ENCODE results near the gene ARHGEF7.

ARHGEF7 gene

GRCh38 chr13:111122056-111122455 is 6.9 kb downstream of the ARHGEF7 start:
- Histone ChIP-seq H3K27me3 (replicated peaks; ENCODE audit: control insufficient read depth, insufficient read depth, low read length) (no peaks in the 10 kb centered on the region), H3K36me3 (ENCODE audit: control insufficient read depth, insufficient read depth, low read length, severe bottlenecking) (no peaks in the 10 kb centered on the region), H3K4me3 (ENCODE audit: low read length) (no peak overlapping the region), H3K9ac (ENCODE audit: low read length) (no peak overlapping the region), H3K4me1 (ENCODE audit: control insufficient read depth, insufficient read depth, low read length) (peaks cover 39% of the 10 kb centered on the region), H3K9me3 (ENCODE audit: control insufficient read depth, low read length) (no peaks in the 10 kb centered on the region)
- no peak for DNase-seq (ENCODE audit: low read depth)

GRCh38 chr13:111122631-111123030 is 7.5 kb downstream of the ARHGEF7 start:
- peaks cover 33% of the 10 kb centered on the region for H3K4me1 ChIP-seq (ENCODE audit: control insufficient read depth, insufficient read depth, low read length)
- H3K9me3 ChIP-seq (ENCODE audit: control insufficient read depth, low read length), result no peaks in the 10 kb centered on the region
- no peaks in the 10 kb centered on the region for H3K36me3 ChIP-seq (ENCODE audit: control insufficient read depth, insufficient read depth, low read length, severe bottlenecking)
- H3K9ac ChIP-seq (ENCODE audit: low read length), result no peak overlapping the region
- H3K4me3 ChIP-seq (ENCODE audit: low read length), result no peak overlapping the region
- DNase-seq (ENCODE audit: low read depth), result no peak
- no peaks in the 10 kb centered on the region for H3K27me3 ChIP-seq (replicated peaks; ENCODE audit: control insufficient read depth, insufficient read depth, low read length)

- Histone ChIP-seq H3K4me1 (ENCODE audit: control insufficient read depth, insufficient read depth, low read length) (peaks cover 27% of the 10 kb centered on the region), H3K4me3 (ENCODE audit: low read length) (no peak overlapping the region), H3K9me3 (ENCODE audit: control insufficient read depth, low read length) (no peaks in the 10 kb centered on the region), H3K36me3 (ENCODE audit: control insufficient read depth, insufficient read depth, low read length, severe bottlenecking) (no peaks in the 10 kb centered on the region), H3K27me3 (replicated peaks; ENCODE audit: control insufficient read depth, insufficient read depth, low read length) (no peaks in the 10 kb centered on the region), H3K9ac (ENCODE audit: low read length) (no peak overlapping the region)
- DNase-seq (ENCODE audit: low read depth), result no peak
Observed at GRCh38 chr13:111123221-111123620, 8.1 kb downstream of the ARHGEF7 start.

DNA sequence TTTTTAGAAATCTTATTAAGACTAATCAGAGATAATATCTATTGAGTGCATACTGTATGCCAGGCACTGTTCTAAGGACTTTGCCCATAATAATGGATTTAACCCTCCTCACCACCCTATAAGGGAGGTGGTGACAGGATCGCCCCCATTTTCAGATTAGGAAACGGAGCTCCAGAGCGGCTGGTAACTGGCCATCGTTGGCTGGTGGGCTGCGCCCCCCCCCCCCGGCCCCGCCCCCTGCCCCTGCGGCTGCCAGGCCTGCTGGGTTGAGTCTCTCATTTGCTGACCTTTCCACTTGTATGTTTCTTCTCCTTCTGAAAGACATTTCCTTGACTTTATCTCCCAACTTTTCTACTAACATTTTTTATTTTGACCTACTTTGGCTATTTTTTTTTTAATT is 8.5 kb downstream of the ARHGEF7 start:
- Histone ChIP-seq H3K36me3 (ENCODE audit: control insufficient read depth, insufficient read depth, low read length, severe bottlenecking) (no peaks in the 10 kb centered on the region), H3K4me3 (ENCODE audit: low read length) (no peak overlapping the region), H3K4me1 (ENCODE audit: control insufficient read depth, insufficient read depth, low read length) (peaks cover 23% of the 10 kb centered on the region), H3K9ac (ENCODE audit: low read length) (no peak overlapping the region), H3K9me3 (ENCODE audit: control insufficient read depth, low read length) (no peaks in the 10 kb centered on the region), H3K27me3 (replicated peaks; ENCODE audit: control insufficient read depth, insufficient read depth, low read length) (no peaks in the 10 kb centered on the region)
- no peak for DNase-seq (ENCODE audit: low read depth)

DNA sequence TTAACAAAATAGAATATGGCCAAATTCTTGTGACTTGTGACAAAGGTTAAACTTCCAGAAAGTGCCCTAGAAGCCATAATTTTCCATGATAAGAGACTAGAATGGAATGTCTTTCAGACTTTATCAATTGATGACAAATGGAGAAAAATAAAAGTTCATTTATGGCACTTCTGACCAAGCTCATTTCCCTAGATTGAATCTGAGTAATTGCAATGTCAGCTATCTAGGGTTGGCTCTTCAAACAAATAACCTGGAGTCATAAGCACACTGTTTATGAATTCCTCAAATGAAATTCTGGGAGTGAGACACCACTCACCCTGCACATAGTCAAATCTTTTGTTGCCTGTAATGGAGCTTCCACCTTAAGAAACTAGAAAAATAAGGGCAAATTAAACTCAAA is 11.4 kb downstream of the ARHGEF7 start:
- H3K4me3 ChIP-seq (ENCODE audit: low read length), result no peak overlapping the region
- H3K4me1 ChIP-seq (ENCODE audit: control insufficient read depth, insufficient read depth, low read length), result peaks cover 4% of the 10 kb centered on the region
- no peak overlapping the region for H3K9ac ChIP-seq (ENCODE audit: low read length)
- no peak for DNase-seq (ENCODE audit: low read depth)
- H3K9me3 ChIP-seq (ENCODE audit: control insufficient read depth, low read length), result no peaks in the 10 kb centered on the region
- H3K36me3 ChIP-seq (ENCODE audit: control insufficient read depth, insufficient read depth, low read length, severe bottlenecking), result no peaks in the 10 kb centered on the region
- no peaks in the 10 kb centered on the region for H3K27me3 ChIP-seq (replicated peaks; ENCODE audit: control insufficient read depth, insufficient read depth, low read length)

DNA sequence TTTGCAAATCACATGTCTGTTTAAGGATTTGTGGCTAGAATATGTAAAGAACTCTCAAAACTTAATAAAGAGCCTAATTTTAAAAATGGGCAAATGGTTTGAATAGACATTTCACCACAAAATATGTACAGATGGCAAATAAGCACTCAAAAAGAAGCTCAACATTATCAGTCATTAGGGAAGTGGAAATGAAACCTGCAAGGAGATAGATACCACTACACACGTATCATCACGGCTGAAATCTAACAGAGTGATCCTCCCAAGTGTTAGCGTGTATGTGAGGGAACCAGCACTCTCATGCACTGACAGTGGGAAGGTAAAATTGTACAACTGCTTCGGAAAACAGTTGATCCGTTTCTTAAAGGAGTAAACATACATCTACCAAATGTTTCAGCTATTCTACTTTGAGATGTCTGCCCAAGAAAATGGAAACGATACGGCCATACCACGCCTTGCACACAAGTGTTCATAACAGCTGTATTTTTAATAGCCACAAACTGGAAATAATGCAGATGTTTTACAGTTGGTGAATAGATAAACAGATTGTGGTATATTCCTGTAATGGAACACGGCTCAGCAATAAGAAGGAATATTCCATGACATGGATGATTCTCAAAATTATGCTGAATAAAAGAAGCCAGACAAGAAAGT is 14.5 kb downstream of the ARHGEF7 start:
- peaks cover 4% of the 10 kb centered on the region for H3K4me1 ChIP-seq (ENCODE audit: control insufficient read depth, insufficient read depth, low read length)
- no peak for DNase-seq (ENCODE audit: low read depth)

GRCh38 chr13:111130116-111130508 is 15.0 kb downstream of the ARHGEF7 start:
- Histone ChIP-seq H3K9me3 (ENCODE audit: control insufficient read depth, low read length) (no peaks in the 10 kb centered on the region), H3K4me1 (ENCODE audit: control insufficient read depth, insufficient read depth, low read length) (peaks cover 4% of the 10 kb centered on the region), H3K9ac (ENCODE audit: low read length) (no peak overlapping the region), H3K27me3 (replicated peaks; ENCODE audit: control insufficient read depth, insufficient read depth, low read length) (no peaks in the 10 kb centered on the region), H3K4me3 (ENCODE audit: low read length) (no peak overlapping the region), H3K36me3 (ENCODE audit: control insufficient read depth, insufficient read depth, low read length, severe bottlenecking) (no peaks in the 10 kb centered on the region)
- no peak for DNase-seq (ENCODE audit: low read depth)

More for the DNA sequence above, 14.5 kb downstream of the ARHGEF7 start:
- Histone ChIP-seq H3K9ac (ENCODE audit: low read length) (no peak overlapping the region), H3K4me3 (ENCODE audit: low read length) (no peak overlapping the region), H3K36me3 (ENCODE audit: control insufficient read depth, insufficient read depth, low read length, severe bottlenecking) (no peaks in the 10 kb centered on the region), H3K9me3 (ENCODE audit: control insufficient read depth, low read length) (no peaks in the 10 kb centered on the region), H3K27me3 (replicated peaks; ENCODE audit: control insufficient read depth, insufficient read depth, low read length) (no peaks in the 10 kb centered on the region)

- no peak for DNase-seq (ENCODE audit: low read depth)
- H3K4me1 ChIP-seq (ENCODE audit: control insufficient read depth, insufficient read depth, low read length), result no peaks in the 10 kb centered on the region
- H3K27me3 ChIP-seq (replicated peaks; ENCODE audit: control insufficient read depth, insufficient read depth, low read length), result no peaks in the 10 kb centered on the region
- no peaks in the 10 kb centered on the region for H3K36me3 ChIP-seq (ENCODE audit: control insufficient read depth, insufficient read depth, low read length, severe bottlenecking)
- no peaks in the 10 kb centered on the region for H3K9me3 ChIP-seq (ENCODE audit: control insufficient read depth, low read length)
- no peak overlapping the region for H3K4me3 ChIP-seq (ENCODE audit: low read length)
- no peak overlapping the region for H3K9ac ChIP-seq (ENCODE audit: low read length)
Observed at GRCh38 chr13:111131048-111131447, 15.9 kb downstream of the ARHGEF7 start.

- Histone ChIP-seq H3K9ac (ENCODE audit: low read length) (no peak overlapping the region), H3K27me3 (replicated peaks; ENCODE audit: control insufficient read depth, insufficient read depth, low read length) (no peaks in the 10 kb centered on the region), H3K4me3 (ENCODE audit: low read length) (no peak overlapping the region), H3K4me1 (ENCODE audit: control insufficient read depth, insufficient read depth, low read length) (no peaks in the 10 kb centered on the region), H3K36me3 (ENCODE audit: control insufficient read depth, insufficient read depth, low read length, severe bottlenecking) (no peaks in the 10 kb centered on the region), H3K9me3 (ENCODE audit: control insufficient read depth, low read length) (no peaks in the 10 kb centered on the region)
- no peak for DNase-seq (ENCODE audit: low read depth)
Observed at GRCh38 chr13:111131611-111132010, 16.5 kb downstream of the ARHGEF7 start.

GRCh38 chr13:111132948-111133347 is 17.8 kb downstream of the ARHGEF7 start:
- no peak for DNase-seq (ENCODE audit: low read depth)
- H3K9me3 ChIP-seq (ENCODE audit: control insufficient read depth, low read length), result no peaks in the 10 kb centered on the region

DNA sequence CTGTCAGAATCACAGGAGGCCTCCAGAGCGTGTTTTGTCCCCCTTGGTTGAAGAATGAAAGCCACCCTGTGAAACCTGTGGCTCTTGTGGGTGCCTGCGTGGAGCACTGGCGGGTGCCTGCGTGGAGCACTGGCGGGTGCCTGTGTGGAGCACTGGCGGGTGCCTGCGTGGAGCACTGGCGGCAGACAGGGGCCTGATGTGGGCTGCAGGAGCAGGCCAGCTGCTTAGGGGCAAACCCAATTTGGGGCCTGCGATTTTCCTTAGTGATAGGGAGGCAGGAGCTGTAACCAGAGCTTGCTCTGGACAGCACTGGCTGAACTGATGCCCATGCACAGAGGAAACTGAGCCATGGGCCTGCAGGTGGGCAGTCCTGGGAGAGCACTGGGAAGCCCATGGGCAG is 24.3 kb downstream of the ARHGEF7 start:
- Histone ChIP-seq H3K4me3 (ENCODE audit: low read length) (no peak overlapping the region), H3K4me1 (ENCODE audit: control insufficient read depth, insufficient read depth, low read length) (peaks cover 12% of the 10 kb centered on the region), H3K9ac (ENCODE audit: low read length) (no peak overlapping the region), H3K9me3 (ENCODE audit: control insufficient read depth, low read length) (no peaks in the 10 kb centered on the region), H3K36me3 (ENCODE audit: control insufficient read depth, insufficient read depth, low read length, severe bottlenecking) (no peaks in the 10 kb centered on the region), H3K27me3 (replicated peaks; ENCODE audit: control insufficient read depth, insufficient read depth, low read length) (no peaks in the 10 kb centered on the region)
- DNase-seq (ENCODE audit: low read depth), result no peak

More at GRCh38 chr13:111132948-111133347, 17.8 kb downstream of the ARHGEF7 start:
- Histone ChIP-seq H3K27me3 (replicated peaks; ENCODE audit: control insufficient read depth, insufficient read depth, low read length) (no peaks in the 10 kb centered on the region), H3K36me3 (ENCODE audit: control insufficient read depth, insufficient read depth, low read length, severe bottlenecking) (no peaks in the 10 kb centered on the region), H3K4me1 (ENCODE audit: control insufficient read depth, insufficient read depth, low read length) (no peaks in the 10 kb centered on the region), H3K4me3 (ENCODE audit: low read length) (no peak overlapping the region), H3K9ac (ENCODE audit: low read length) (no peak overlapping the region)

Measured in adipocyte (in vitro differentiated cells).